ENCODE results near the gene TNFRSF8. TPM values are rescaled to one million over a fixed set of nuclear protein-coding genes. Genes with fewer than 3 reads are reported as not detected.

Gene TNFRSF8
- total RNA-seq, 4 donors from 2014 or later = 1.1 to 2.6 (median 1.4) TPM

DNA sequence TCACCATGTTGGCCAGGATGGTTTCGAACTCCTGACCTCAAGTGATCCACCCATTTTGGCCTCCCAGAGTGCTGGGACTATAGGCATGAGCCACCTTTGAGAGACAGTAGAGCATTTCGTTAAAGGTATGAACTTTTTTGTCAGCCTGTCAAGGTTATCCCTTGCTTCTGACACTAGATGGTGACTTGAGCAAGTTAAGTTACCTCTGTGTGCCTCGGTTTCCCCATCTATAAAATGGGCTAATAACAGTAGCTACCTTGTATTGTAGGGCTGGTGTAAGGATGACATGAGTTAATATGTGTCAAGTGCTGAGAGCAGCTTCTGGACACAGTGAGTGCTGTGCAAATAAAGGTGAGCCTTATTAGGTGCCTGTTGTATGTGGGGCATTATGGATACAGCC, 8.8 kb downstream of the TNFRSF8 start:
- Histone ChIP-seq H3K27ac (no peak overlapping the region), H3K9me3 (no peaks in the 10 kb centered on the region), H3K4me1 (no peaks in the 10 kb centered on the region), H3K27me3 (peaks cover 6 to 13% (median 9%) of the 10 kb centered on the region in 3 donors), H3K4me3 (no peak overlapping the region), H3K36me3 (no peaks in the 10 kb centered on the region)
- ATAC-seq = no peak
- no peak for TF ChIP-seq POLR2A (IDR thresholded peaks at IDR 0.05)
- TF ChIP-seq, protein P1, sequence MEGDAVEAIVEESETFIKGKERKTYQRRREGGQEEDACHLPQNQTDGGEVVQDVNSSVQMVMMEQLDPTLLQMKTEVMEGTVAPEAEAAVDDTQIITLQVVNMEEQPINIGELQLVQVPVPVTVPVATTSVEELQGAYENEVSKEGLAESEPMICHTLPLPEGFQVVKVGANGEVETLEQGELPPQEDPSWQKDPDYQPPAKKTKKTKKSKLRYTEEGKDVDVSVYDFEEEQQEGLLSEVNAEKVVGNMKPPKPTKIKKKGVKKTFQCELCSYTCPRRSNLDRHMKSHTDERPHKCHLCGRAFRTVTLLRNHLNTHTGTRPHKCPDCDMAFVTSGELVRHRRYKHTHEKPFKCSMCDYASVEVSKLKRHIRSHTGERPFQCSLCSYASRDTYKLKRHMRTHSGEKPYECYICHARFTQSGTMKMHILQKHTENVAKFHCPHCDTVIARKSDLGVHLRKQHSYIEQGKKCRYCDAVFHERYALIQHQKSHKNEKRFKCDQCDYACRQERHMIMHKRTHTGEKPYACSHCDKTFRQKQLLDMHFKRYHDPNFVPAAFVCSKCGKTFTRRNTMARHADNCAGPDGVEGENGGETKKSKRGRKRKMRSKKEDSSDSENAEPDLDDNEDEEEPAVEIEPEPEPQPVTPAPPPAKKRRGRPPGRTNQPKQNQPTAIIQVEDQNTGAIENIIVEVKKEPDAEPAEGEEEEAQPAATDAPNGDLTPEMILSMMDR (IDR thresholded peaks at IDR 0.05 in 4 of 5, conservative IDR thresholded peaks at IDR 0.05 in 1 of 5) = no peak
- in situ Hi-C loops (cut with MboI; ENCODE audit: low sequenced_read_pairs in 4 of 4) = no loop called here
- intact Hi-C loops (cut with DNase I; ENCODE audit: low total_unique reads) = no loop called here
- no peak for DNase-seq

DNA sequence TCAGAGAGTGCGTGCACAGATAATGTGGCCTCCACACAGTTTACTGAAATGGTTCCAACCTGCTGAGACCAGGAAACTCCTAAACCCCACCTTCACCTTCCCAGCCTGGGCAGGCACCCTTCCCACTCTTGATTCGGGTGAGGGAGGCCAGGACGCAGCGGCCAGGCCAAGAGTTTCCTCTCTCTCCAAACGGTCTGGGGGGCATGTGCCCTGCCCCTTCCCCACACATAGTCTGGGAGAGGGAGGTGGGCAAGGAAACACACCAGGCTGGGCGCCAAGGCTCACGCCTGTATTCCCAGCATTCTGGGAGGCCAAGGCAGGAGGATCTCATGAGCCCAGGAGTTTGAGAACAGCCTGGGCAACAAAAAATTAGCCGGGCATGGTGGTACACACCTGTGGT, 9.6 kb downstream of the TNFRSF8 start:
- in situ Hi-C loops (cut with MboI; ENCODE audit: low sequenced_read_pairs in 4 of 4) = no loop called here
- ATAC-seq = no peak

DNA sequence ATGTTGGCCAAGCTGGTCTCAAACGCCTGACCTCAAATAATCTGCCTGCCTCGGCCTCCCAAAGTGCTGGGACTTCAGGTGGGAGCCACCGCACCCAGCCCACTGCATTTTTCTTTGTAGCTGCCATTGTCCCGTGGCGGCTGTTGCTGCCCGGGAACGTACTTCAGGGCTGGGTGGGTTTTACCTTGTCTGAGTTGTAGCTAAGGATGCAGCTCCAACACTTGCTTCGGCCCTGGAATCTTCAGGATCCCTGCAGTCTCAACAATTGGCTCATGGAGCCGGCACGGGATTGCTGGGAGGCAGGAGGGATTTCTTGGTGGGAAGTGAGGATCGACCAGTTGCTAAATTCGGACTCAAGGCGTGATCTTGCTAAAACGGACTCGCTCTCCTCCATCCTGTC, 10.7 kb downstream of the TNFRSF8 start:
- intact Hi-C loops (cut with DNase I; ENCODE audit: low total_unique reads) = no loop called here
- H3K36me3 ChIP-seq = no peaks in the 10 kb centered on the region
- no peak for ATAC-seq
- H3K9me3 ChIP-seq = no peaks in the 10 kb centered on the region
- no peak overlapping the region for H3K4me3 ChIP-seq
- in situ Hi-C loops (cut with MboI; ENCODE audit: low sequenced_read_pairs in 4 of 4) = no loop called here
- DNase-seq = no peak
- TF ChIP-seq, protein P1 (IDR thresholded peaks at IDR 0.05 in 4 of 5, conservative IDR thresholded peaks at IDR 0.05 in 1 of 5) = no peak
- no peak for TF ChIP-seq POLR2A (IDR thresholded peaks at IDR 0.05)
- peaks cover 0 to 10% (median 8%) of the 10 kb centered on the region in 3 donors for H3K27me3 ChIP-seq
- H3K4me1 ChIP-seq = no peaks in the 10 kb centered on the region
- H3K27ac ChIP-seq = no peak overlapping the region

More for the DNA sequence above, 9.6 kb downstream of the TNFRSF8 start:
- Histone ChIP-seq H3K4me1 (no peaks in the 10 kb centered on the region), H3K27me3 (peaks cover 5 to 10% (median 8%) of the 10 kb centered on the region in 3 donors), H3K36me3 (no peaks in the 10 kb centered on the region), H3K9me3 (no peaks in the 10 kb centered on the region), H3K27ac (no peak overlapping the region), H3K4me3 (no peak overlapping the region)
- DNase-seq = no peak
- TF ChIP-seq POLR2A (IDR thresholded peaks at IDR 0.05) = no peak
- TF ChIP-seq, protein P1 (IDR thresholded peaks at IDR 0.05 in 4 of 5, conservative IDR thresholded peaks at IDR 0.05 in 1 of 5) = no peak
- intact Hi-C loops (cut with DNase I; ENCODE audit: low total_unique reads) = no loop called here

DNA sequence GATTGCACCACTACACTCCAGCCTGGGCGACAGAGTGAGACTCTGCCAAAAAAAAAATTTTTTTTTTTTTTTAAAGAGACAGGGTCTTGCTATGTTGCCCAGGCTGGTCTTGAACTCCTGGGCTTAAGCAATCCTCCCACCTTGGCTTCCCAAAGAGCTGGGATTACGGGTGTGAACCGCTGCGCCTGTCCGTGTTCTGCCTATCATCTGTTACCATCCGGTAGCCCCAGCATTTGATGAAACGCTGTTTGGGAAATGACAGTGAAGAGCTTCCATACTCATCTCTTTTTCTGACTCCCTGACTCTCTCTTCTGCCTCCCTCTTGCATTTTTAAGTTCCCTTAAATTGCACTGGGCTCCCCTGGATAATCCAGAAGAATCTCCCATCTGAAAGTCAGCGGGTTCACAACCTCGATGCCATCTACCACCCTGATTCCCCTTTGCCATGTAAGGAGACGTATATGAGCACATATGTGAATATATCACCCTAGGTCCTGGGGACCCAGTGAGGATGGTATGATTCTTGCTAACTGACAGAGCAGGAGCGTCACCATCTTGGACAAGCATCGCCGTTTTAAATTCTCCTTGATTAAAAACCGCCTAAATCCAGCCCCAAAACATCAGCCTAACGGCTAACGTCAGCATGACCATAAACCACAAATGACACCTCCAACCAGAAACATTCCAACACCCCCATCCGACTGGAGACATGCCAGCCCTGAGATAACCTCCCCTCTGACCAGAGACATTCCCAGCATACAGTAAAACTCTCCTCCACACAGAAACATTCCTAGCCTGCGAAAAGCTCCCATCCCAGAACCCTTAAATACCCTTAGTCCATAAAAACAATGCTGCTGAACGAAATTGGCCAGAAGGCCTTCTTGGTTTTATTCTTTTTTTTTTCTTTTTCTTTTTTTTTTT, 12.4 kb downstream of the TNFRSF8 start:
- TF ChIP-seq, protein P1 (IDR thresholded peaks at IDR 0.05 in 4 of 5, conservative IDR thresholded peaks at IDR 0.05 in 1 of 5) = no peak
- no peak for TF ChIP-seq POLR2A (IDR thresholded peaks at IDR 0.05)
- H3K27me3 ChIP-seq = peaks cover 0 to 8% (median 8%) of the 10 kb centered on the region in 3 donors
- no peak for DNase-seq

More for the DNA sequence above, 12.4 kb downstream of the TNFRSF8 start:
- Histone ChIP-seq H3K4me3 (no peak overlapping the region), H3K27ac (no peak overlapping the region), H3K36me3 (no peaks in the 10 kb centered on the region), H3K9me3 (no peaks in the 10 kb centered on the region), H3K4me1 (no peaks in the 10 kb centered on the region)
- no peak for ATAC-seq
- intact Hi-C loops (cut with DNase I; ENCODE audit: low total_unique reads) = no loop called here
- in situ Hi-C loops (cut with MboI; ENCODE audit: low sequenced_read_pairs in 4 of 4) = no loop called here
